ENCODE measurements around the gene EID2B. TPM values are rescaled to one million over a fixed set of nuclear protein-coding genes. Genes with fewer than 3 reads are reported as not detected.

EID2B gene
- total and polyA plus RNA-seq, 10 donors, result 2.0 to 5.7 (median 4.7) TPM

DNA sequence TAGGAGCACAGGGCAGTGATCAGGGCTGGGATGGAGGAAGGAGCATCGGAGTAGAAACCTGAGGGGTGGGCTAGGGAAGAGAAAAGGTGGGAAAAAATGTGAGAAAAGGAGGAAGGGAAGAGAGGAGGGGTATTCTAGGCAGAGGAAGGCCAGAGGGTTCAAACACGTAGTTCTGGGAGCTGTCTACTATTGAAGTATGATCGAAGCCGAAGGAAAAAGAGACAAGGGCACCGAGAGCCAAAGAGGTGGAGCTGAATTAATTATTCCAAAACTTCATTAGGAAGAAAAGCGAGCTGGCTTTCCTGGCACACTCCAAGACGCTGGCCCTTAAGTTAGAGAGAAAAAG, 26.1 kb downstream of the EID2B start:
- Histone ChIP-seq H3K4me1 (peaks cover 0 to 25% (median 20%) of the 10 kb centered on the region in 6 donors), H3K27me3 (replicated peaks in 1 of 7) (peaks cover 0 to 91% (median 53%) of the 10 kb centered on the region in 7 donors), H3K27ac (no peak overlapping the region), H3K36me3 (no peaks in the 10 kb centered on the region), H3K4me3 (peak overlapping the region in 5 of 8 donors; percentile 44 to 74 (median 50)), H3K9me3 (no peaks in the 10 kb centered on the region)
- no peak for DNase-seq
- 53 to 65% (median 57%) methylated on average over 7 of the region's 7 CpGs for WGBS, 5 donors
- no peak for TF ChIP-seq POLR2A (IDR thresholded peaks at IDR 0.05)
- TF ChIP-seq, protein P1, sequence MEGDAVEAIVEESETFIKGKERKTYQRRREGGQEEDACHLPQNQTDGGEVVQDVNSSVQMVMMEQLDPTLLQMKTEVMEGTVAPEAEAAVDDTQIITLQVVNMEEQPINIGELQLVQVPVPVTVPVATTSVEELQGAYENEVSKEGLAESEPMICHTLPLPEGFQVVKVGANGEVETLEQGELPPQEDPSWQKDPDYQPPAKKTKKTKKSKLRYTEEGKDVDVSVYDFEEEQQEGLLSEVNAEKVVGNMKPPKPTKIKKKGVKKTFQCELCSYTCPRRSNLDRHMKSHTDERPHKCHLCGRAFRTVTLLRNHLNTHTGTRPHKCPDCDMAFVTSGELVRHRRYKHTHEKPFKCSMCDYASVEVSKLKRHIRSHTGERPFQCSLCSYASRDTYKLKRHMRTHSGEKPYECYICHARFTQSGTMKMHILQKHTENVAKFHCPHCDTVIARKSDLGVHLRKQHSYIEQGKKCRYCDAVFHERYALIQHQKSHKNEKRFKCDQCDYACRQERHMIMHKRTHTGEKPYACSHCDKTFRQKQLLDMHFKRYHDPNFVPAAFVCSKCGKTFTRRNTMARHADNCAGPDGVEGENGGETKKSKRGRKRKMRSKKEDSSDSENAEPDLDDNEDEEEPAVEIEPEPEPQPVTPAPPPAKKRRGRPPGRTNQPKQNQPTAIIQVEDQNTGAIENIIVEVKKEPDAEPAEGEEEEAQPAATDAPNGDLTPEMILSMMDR (IDR thresholded peaks at IDR 0.05 in 8 of 11, conservative IDR thresholded peaks at IDR 0.05 in 3 of 11), result no peak
- intact Hi-C loops (cut with DNase I; ENCODE audit: low total_unique reads), result no loop called here

- peak; percentile 91 for DNase-seq
- H3K36me3 ChIP-seq, result no peaks in the 10 kb centered on the region
Measured at GRCh38 chr19:39502640-39503417, 29.8 kb downstream of the EID2B start.

GRCh38 chr19:39501340-39501739, 31.3 kb downstream of the EID2B start:
- WGBS, 5 donors, result 70 to 82% (median 76%) methylated on average over 5 of the region's 5 CpGs
- intact Hi-C loops (cut with DNase I; ENCODE audit: low total_unique reads), result no loop called here

More at GRCh38 chr19:39502640-39503417, 29.8 kb downstream of the EID2B start:
- H3K9me3 ChIP-seq, result no peaks in the 10 kb centered on the region
- H3K4me3 ChIP-seq, result peak overlapping the region in 1 of 8 donors; percentile 46
- 16 to 32% (median 19%) methylated on average over 32 to 69 of the region's 69 CpGs for WGBS, 5 donors
- TF ChIP-seq, protein P1 (IDR thresholded peaks at IDR 0.05 in 8 of 11, conservative IDR thresholded peaks at IDR 0.05 in 3 of 11), result peak in 10 of 11 experiments; percentile 9 to 94 (median 86)
- TF ChIP-seq POLR2A (IDR thresholded peaks at IDR 0.05) (no peak), POLR2AphosphoS5 (IDR thresholded peaks at IDR 0.05) (peak in 2 of 3 donors; percentile 43 to 53)
- intact Hi-C loops (cut with DNase I; ENCODE audit: low total_unique reads), result no loop called here
- no peak overlapping the region for H3K27ac ChIP-seq
- peaks cover 3 to 100% (median 71%) of the 10 kb centered on the region in 7 donors for H3K27me3 ChIP-seq (replicated peaks in 1 of 7)
- peaks cover 12 to 42% (median 36%) of the 10 kb centered on the region in 6 donors for H3K4me1 ChIP-seq

DNA sequence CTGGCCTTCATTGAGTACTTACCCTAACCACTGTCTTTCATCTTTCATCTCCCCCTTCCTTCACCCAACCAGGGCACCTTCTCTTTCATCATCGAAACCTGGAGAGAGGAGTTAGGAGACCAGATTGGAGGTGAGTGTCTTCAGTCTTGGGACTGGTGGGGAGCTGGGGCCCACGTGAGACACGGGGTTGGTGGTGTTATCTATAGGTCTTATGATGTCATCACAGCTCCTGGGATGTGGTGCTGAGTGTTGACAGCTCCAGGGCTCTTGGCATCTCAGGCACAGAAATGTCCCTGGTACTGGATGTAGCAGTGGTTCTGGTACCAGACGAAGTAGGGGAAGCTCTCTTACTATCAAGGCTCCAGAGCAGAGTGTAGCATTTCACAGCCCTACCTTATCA, 32.1 kb downstream of the EID2B start:
- peaks cover 14 to 33% (median 28%) of the 10 kb centered on the region in 6 donors for H3K4me1 ChIP-seq
- DNase-seq, result no peak
- peaks cover 3 to 100% (median 64%) of the 10 kb centered on the region in 7 donors for H3K27me3 ChIP-seq (replicated peaks in 1 of 7)
- TF ChIP-seq, protein P1 (IDR thresholded peaks at IDR 0.05 in 8 of 11, conservative IDR thresholded peaks at IDR 0.05 in 3 of 11), result no peak
- TF ChIP-seq POLR2A (IDR thresholded peaks at IDR 0.05) (no peak), POLR2AphosphoS5 (IDR thresholded peaks at IDR 0.05) (no peak)
- H3K9me3 ChIP-seq, result no peaks in the 10 kb centered on the region
- WGBS, 5 donors, result 41 to 56% (median 52%) methylated on average over 4 of the region's 4 CpGs
- intact Hi-C loops (cut with DNase I; ENCODE audit: low total_unique reads), result no loop called here
- H3K4me3 ChIP-seq, result no peak overlapping the region
- H3K36me3 ChIP-seq, result no peaks in the 10 kb centered on the region
- H3K27ac ChIP-seq, result no peak overlapping the region

More at GRCh38 chr19:39501340-39501739, 31.3 kb downstream of the EID2B start:
- Histone ChIP-seq H3K9me3 (no peaks in the 10 kb centered on the region), H3K27ac (no peak overlapping the region), H3K4me1 (peaks cover 14 to 33% (median 28%) of the 10 kb centered on the region in 6 donors), H3K4me3 (no peak overlapping the region), H3K36me3 (no peaks in the 10 kb centered on the region), H3K27me3 (replicated peaks in 1 of 7) (peaks cover 3 to 100% (median 66%) of the 10 kb centered on the region in 7 donors)
- no peak for DNase-seq
- TF ChIP-seq POLR2A (IDR thresholded peaks at IDR 0.05), result no peak
- TF ChIP-seq, protein P1 (IDR thresholded peaks at IDR 0.05 in 8 of 11, conservative IDR thresholded peaks at IDR 0.05 in 3 of 11), result no peak
- TF ChIP-seq POLR2AphosphoS5 (IDR thresholded peaks at IDR 0.05), result no peak

Data from spleen (tissue), 11 donors.